Transverse colon (tissue), 4 donors: ENCODE data around the gene PTPRS. TPM values are rescaled to one million over a fixed set of nuclear protein-coding genes. Genes with fewer than 3 reads are reported as not detected.

Source experiments
- DNase-seq: peaks from one replicate; pipeline ENCODE4 v3.0.0-alpha.2; 2019
- H3K27ac ChIP-seq, 4 donors: fragments of 200-600 bp; sonication (generic); 2 replicates each; pipeline ENCODE4 v1.5.1; 2016 to 2018; ENCODE audit warnings: inconsistent platforms in 4 of 4
- H3K27me3 ChIP-seq: fragments of 200-600 bp; sonication (generic); 2 replicates; pipeline ENCODE4 v1.5.1; 2017; ENCODE audit warnings: inconsistent platforms
- H3K36me3 ChIP-seq, 4 donors: fragments of 200-600 bp; sonication (generic); 2 replicates each; pipeline ENCODE4 v1.5.1; 2017 to 2019; ENCODE audit warnings: inconsistent platforms in 4 of 4
- H3K4me1 ChIP-seq, 4 donors: fragments of 200-600 bp; sonication (generic); 2 replicates each; pipeline ENCODE4 v1.5.1; 2017 to 2020; ENCODE audit warnings: inconsistent platforms in 4 of 4
- H3K4me3 ChIP-seq, 4 donors: fragments of 200-600 bp; sonication (generic); 1 replicate in 1 of 4; 2 replicates in 3 of 4; pipeline versions ENCODE4 v1.5.1 to v1.6.1; 2017 to 2019; ENCODE audit warnings: inconsistent platforms in 4 of 4
- H3K9me3 ChIP-seq, 2 donors: fragments of 200-600 bp; sonication (generic); 2 replicates each; pipeline ENCODE4 v1.5.1; 2017 to 2019; ENCODE audit warnings: inconsistent platforms in 2 of 2
- CTCF ChIP-seq, 5 experiments: fragments of 200-600 bp in 3 of 5; fragments of 450-650 bp in 2 of 5; sonication (generic) in 3 of 5; IDR thresholded peaks; 1 replicate in 2 of 5; 2 replicates in 3 of 5; pipeline ENCODE4 v1.5.1; 2016 to 2017; ENCODE audit warnings: antibody characterized with exemption in 5 of 5, inconsistent platforms in 3 of 5, mild to moderate bottlenecking in 2 of 5, moderate library complexity in 1 of 5
- EP300 ChIP-seq: sonication (generic); formaldehyde crosslinking; IDR thresholded peaks from one replicate; pipeline ENCODE4 v1.6.1; 2017; ENCODE audit warnings: antibody characterized with exemption, low read depth
- POLR2A ChIP-seq: fragments of 450-650 bp; IDR thresholded peaks from one replicate; pipeline ENCODE4 v1.6.1; 2016; ENCODE audit warnings: antibody characterized with exemption, mild to moderate bottlenecking, moderate library complexity
- POLR2AphosphoS5 ChIP-seq, 3 donors: sonication (generic); formaldehyde crosslinking; IDR thresholded peaks; one replicate each; pipeline ENCODE4 v1.6.1; 2016; ENCODE audit warnings: antibody characterized with exemption in 3 of 3
- WGBS, 2 donors: methylation state at CpG; one replicate each; pipeline ENCODE4 v1.1.5; 2018; ENCODE audit warnings: low coverage in 1 of 2; 5-methylcytosine and 5-hydroxymethylcytosine counted together
- in situ Hi-C, 4 donors: fragments of 200-750 bp; cut with MboI; loops; one replicate each; pipeline versions ENCODE4 v1.15.0 to v1.15.1; 2017; ENCODE audit warnings: low sequenced_read_pairs in 3 of 4, low pct_ligation_motif_present in 1 of 4, low pct_unique_long_range_greater_than_20kb in 1 of 4
- intact Hi-C: fragments of 100-400 bp; cut with DNase I; formaldehyde crosslinking; loops from one replicate; pipeline ENCODE4 v1.15.1; 2023; ENCODE audit warnings: low total_unique reads
- total RNA-seq, 4 donors: library from RNA; depleted of rRNA; stranded (reverse); fragments of >200 nt; gene quantifications; one replicate each; pipeline ENCODE4 v1.1.0, GENCODE V29; 2016

The PTPRS gene
- total RNA-seq, 4 donors from 2014 or later: 38.3 to 91.5 (median 58.5) TPM

- Histone ChIP-seq H3K4me1 (peaks cover 0 to 5% (median 0%) of the 10 kb centered on the region in 4 donors), H3K9me3 (no peaks in the 10 kb centered on the region), H3K27ac (no peak overlapping the region), H3K27me3 (peaks cover 10% of the 10 kb centered on the region), H3K36me3 (no peaks in the 10 kb centered on the region), H3K4me3 (no peak overlapping the region)
- intact Hi-C loops (no loop called here), in situ Hi-C loops (no loop called here)
- no peak for DNase-seq
- no peak for TF ChIP-seq POLR2AphosphoS5 (IDR thresholded peaks at IDR 0.05)
- TF ChIP-seq EP300: no peak
- no peak for TF ChIP-seq POLR2A
- TF ChIP-seq CTCF (IDR thresholded peaks at IDR 0.05): no peak
- 89% methylated on average over 3 of the region's 3 CpGs; no CpG with 5 or more reads in 1 of the 2 donors for WGBS, 2 donors
These were observed 15.7 kb downstream of the PTPRS start for GRCh38 chr19:5324947-5325346.

- DNase-seq: no peak
- TF ChIP-seq POLR2AphosphoS5 (IDR thresholded peaks at IDR 0.05): no peak
- no peak for TF ChIP-seq EP300
- TF ChIP-seq POLR2A: no peak
- TF ChIP-seq CTCF (IDR thresholded peaks at IDR 0.05): no peak
- Histone ChIP-seq H3K4me1 (peaks cover 0 to 5% (median 0%) of the 10 kb centered on the region in 4 donors), H3K27me3 (peaks cover 10% of the 10 kb centered on the region), H3K36me3 (no peaks in the 10 kb centered on the region), H3K4me3 (no peak overlapping the region), H3K9me3 (no peaks in the 10 kb centered on the region), H3K27ac (no peak overlapping the region)
- 79 to 82% methylated on average over 7 of the region's 7 CpGs for WGBS, 2 donors
- intact Hi-C loops: no loop called here
- in situ Hi-C loops: no loop called here
These were observed 17.2 kb downstream of the PTPRS start for GRCh38 chr19:5323475-5323811.

GRCh38 chr19:5321851-5322681 lies 18.5 kb downstream of the PTPRS start:
- intact Hi-C loops (no loop called here), in situ Hi-C loops (no loop called here)
- Histone ChIP-seq H3K4me3 (no peak overlapping the region), H3K27me3 (peaks cover 10% of the 10 kb centered on the region), H3K36me3 (no peaks in the 10 kb centered on the region), H3K9me3 (no peaks in the 10 kb centered on the region), H3K27ac (no peak overlapping the region), H3K4me1 (peaks cover 0 to 5% (median 0%) of the 10 kb centered on the region in 4 donors)
- DNase-seq: peak; percentile 29
- WGBS, 2 donors: 40% methylated on average over 30 of the region's 34 CpGs; no CpG with 5 or more reads in 1 of the 2 donors
- no peak for TF ChIP-seq EP300
- TF ChIP-seq POLR2AphosphoS5 (IDR thresholded peaks at IDR 0.05): no peak
- TF ChIP-seq CTCF (IDR thresholded peaks at IDR 0.05): no peak
- no peak for TF ChIP-seq POLR2A

- Histone ChIP-seq H3K36me3 (no peaks in the 10 kb centered on the region), H3K9me3 (no peaks in the 10 kb centered on the region), H3K27ac (no peak overlapping the region), H3K4me3 (no peak overlapping the region), H3K27me3 (peaks cover 10% of the 10 kb centered on the region), H3K4me1 (peaks cover 0 to 5% (median 0%) of the 10 kb centered on the region in 4 donors)
- WGBS, 2 donors: 79 to 86% methylated on average over 3 to 9 of the region's 9 CpGs
- TF ChIP-seq CTCF (IDR thresholded peaks at IDR 0.05): no peak
- no peak for TF ChIP-seq POLR2AphosphoS5 (IDR thresholded peaks at IDR 0.05)
- TF ChIP-seq EP300: no peak
- TF ChIP-seq POLR2A: no peak
- in situ Hi-C loops: no loop called here
- no peak for DNase-seq
- intact Hi-C loops: no loop called here
These were observed 19.5 kb downstream of the PTPRS start for GRCh38 chr19:5321066-5321642.
